ENCODE data around the gene KCNJ11. TPM values are rescaled to one million over a fixed set of nuclear protein-coding genes. Genes with fewer than 3 reads are reported as not detected.

Gene KCNJ11
- total and polyA plus RNA-seq, 2 of the 13 experiments (the other 11 are each of a cell fraction or from before 2014, with no cell fraction given): 0.38 to 1.6 TPM

DNA sequence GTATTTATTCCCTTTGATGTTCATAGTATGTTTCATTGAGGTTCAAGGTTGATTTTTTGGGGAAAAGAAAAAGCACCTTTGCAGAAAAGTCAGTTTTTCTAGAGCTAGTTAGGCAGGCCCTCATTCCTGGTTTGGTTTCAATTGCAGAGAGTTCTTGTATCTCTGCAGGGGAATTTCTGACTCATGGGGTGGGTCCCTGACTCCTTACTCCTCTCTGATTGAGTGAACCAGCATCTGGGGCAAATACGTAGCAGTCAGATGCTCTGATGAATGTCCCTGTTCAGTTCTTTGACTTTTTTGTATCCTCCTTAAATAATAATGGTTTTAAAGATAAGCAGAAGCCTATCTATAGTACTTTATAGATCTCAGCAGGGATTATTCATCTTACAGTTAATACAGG, 44.6 kb downstream of the KCNJ11 start:
- Histone ChIP-seq H2AFZ (ENCODE audit: low read length) (no peak overlapping the region), H3K4me2 (ENCODE audit: low read depth, low read length) (no peak overlapping the region), H3K4me3 (replicated peaks in 1 of 3; ENCODE audit: insufficient read depth in 1 of 3, low read depth in 2 of 3, low read length in 3 of 3) (no peak overlapping the region), H3K79me2 (ENCODE audit: insufficient read depth, low read length) (no peaks in the 10 kb centered on the region), H3K9me3 (ENCODE audit: low read length) (no peaks in the 10 kb centered on the region), H3K4me1 (ENCODE audit: insufficient read depth, low read length) (no peaks in the 10 kb centered on the region), H3K9ac (ENCODE audit: insufficient read depth, low read depth, low read length) (no peak overlapping the region), H3K36me3 (replicated peaks in 1 of 2; ENCODE audit: control insufficient read depth in 1 of 2, insufficient read depth in 2 of 2, low read length in 2 of 2) (no peaks in the 10 kb centered on the region), H4K20me1 (ENCODE audit: insufficient read depth, low read length) (no peaks in the 10 kb centered on the region), H3K27me3 (ENCODE audit: control insufficient read depth in 1 of 2, insufficient read depth in 2 of 2, low read length in 2 of 2) (no peaks in the 10 kb centered on the region; a peak in 1 of 5 replicates), H3K27ac (ENCODE audit: extremely low read length, insufficient read depth, low read length) (no peak overlapping the region)
- no peak for ATAC-seq
- in situ Hi-C loops (cut with HindIII; ENCODE audit: extremely low pct_ligation_motif_present, low pct_unique_long_range_greater_than_20kb): no loop called here
- POLR2A ChIA-PET: no interaction called here
- CTCF ChIA-PET (ENCODE audit: low intra/inter-chr PET ratio, low total read pairs): no interaction called here
- intact Hi-C loops (cut with micrococcal nuclease; ENCODE audit: unreplicated experiment): no loop called here
- WGBS (ENCODE audit: low lambda C conversion rate): 100% methylated on average over 1 of the region's 1 CpG
- no peak for DNase-seq (ENCODE audit: low spot score)
- no peak for FAIRE-seq
- TF ChIP-seq PAF1 (CRISPR knock-in tag; IDR thresholded peaks at IDR 0.05) (no peak), ZNF788 (CRISPR knock-in tag; IDR thresholded peaks at IDR 0.05; ENCODE audit: borderline replicate concordance) (no peak), ZNF451 (CRISPR knock-in tag; IDR thresholded peaks at IDR 0.05) (no peak)
- TF ChIP-seq, protein P1, sequence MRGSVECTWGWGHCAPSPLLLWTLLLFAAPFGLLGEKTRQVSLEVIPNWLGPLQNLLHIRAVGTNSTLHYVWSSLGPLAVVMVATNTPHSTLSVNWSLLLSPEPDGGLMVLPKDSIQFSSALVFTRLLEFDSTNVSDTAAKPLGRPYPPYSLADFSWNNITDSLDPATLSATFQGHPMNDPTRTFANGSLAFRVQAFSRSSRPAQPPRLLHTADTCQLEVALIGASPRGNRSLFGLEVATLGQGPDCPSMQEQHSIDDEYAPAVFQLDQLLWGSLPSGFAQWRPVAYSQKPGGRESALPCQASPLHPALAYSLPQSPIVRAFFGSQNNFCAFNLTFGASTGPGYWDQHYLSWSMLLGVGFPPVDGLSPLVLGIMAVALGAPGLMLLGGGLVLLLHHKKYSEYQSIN (CRISPR knock-in tag; IDR thresholded peaks at IDR 0.05; ENCODE audit: borderline replicate concordance): no peak
- no TSS peak for BruUV-seq (replicated peaks)

DNA sequence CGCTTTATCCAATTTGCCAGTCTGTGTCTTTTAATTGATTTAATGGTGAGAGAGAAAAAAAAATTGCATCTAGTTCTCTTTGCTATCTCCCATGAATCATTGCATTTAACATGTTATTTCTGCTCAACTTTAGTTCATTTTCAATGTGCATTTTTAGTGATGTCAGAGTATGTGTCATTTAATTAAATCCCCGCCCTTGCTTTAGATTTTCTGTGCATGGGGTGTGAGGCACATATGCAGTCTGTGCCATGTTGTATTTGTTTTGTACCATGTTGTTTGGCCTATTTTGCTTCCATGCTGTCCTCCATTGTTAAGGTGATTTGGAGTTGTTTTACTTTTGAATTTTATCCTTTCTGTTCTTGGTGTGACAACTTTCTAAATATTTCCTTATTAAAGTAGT, 45.2 kb downstream of the KCNJ11 start:
- CTCF ChIA-PET (ENCODE audit: low intra/inter-chr PET ratio, low total read pairs): no interaction called here
- BruUV-seq (replicated peaks): no TSS peak
- ATAC-seq: no peak

More for the DNA sequence above, 45.2 kb downstream of the KCNJ11 start:
- no peak for DNase-seq (ENCODE audit: low spot score)
- no peak overlapping the region for H3K27ac ChIP-seq (ENCODE audit: extremely low read length, insufficient read depth, low read length)
- H3K9ac ChIP-seq (ENCODE audit: insufficient read depth, low read depth, low read length): no peak overlapping the region
- in situ Hi-C loops (cut with HindIII; ENCODE audit: extremely low pct_ligation_motif_present, low pct_unique_long_range_greater_than_20kb) (no loop called here), intact Hi-C loops (cut with micrococcal nuclease; ENCODE audit: unreplicated experiment) (no loop called here)
- 98% methylated on average over 2 of the region's 2 CpGs for WGBS (ENCODE audit: low lambda C conversion rate)
- no peak overlapping the region for H3K4me3 ChIP-seq (replicated peaks in 1 of 3; ENCODE audit: insufficient read depth in 1 of 3, low read depth in 2 of 3, low read length in 3 of 3)
- H3K36me3 ChIP-seq (replicated peaks in 1 of 2; ENCODE audit: control insufficient read depth in 1 of 2, insufficient read depth in 2 of 2, low read length in 2 of 2): no peaks in the 10 kb centered on the region
- TF ChIP-seq GATAD2A (CRISPR knock-in tag; IDR thresholded peaks at IDR 0.05): no peak
- TF ChIP-seq ZNF350 (CRISPR knock-in tag; IDR thresholded peaks at IDR 0.05; ENCODE audit: borderline replicate concordance, low read depth): no peak
- TF ChIP-seq SIX4 (CRISPR knock-in tag; IDR thresholded peaks at IDR 0.05): no peak
- TF ChIP-seq ZNF329 (CRISPR knock-in tag; IDR thresholded peaks at IDR 0.05; ENCODE audit: low read depth): no peak
- no peak for TF ChIP-seq MXI1 (IDR thresholded peaks at IDR 0.05; ENCODE audit: borderline replicate concordance, low read depth, low read length)
- TF ChIP-seq, protein P2, sequence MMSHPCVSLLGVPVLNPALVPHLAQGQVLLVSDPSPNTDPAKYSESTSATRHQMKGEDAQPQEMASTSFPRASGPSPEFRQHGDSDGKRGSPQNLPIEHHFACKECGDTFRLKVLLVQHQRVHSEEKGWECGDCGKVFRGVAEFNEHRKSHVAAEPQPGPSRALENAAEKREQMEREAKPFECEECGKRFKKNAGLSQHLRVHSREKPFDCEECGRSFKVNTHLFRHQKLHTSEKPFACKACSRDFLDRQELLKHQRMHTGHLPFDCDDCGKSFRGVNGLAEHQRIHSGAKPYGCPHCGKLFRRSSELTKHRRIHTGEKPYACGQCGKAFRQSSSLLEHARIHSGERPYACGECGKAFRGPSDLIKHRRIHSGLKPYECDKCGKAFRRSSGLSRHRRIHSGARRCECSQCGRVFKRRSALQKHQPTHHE (CRISPR knock-in tag; IDR thresholded peaks at IDR 0.05; ENCODE audit: borderline replicate concordance): no peak
- TF ChIP-seq ZMYM3 (CRISPR knock-in tag; IDR thresholded peaks at IDR 0.05): no peak
- H3K4me2 ChIP-seq (ENCODE audit: low read depth, low read length): no peak overlapping the region
- no peaks in the 10 kb centered on the region for H3K4me1 ChIP-seq (ENCODE audit: insufficient read depth, low read length)
- no peaks in the 10 kb centered on the region for H3K9me3 ChIP-seq (ENCODE audit: low read length)
- no peak overlapping the region for H2AFZ ChIP-seq (ENCODE audit: low read length)
- H4K20me1 ChIP-seq (ENCODE audit: insufficient read depth, low read length): no peaks in the 10 kb centered on the region
- POLR2A ChIA-PET: no interaction called here
- no peak for FAIRE-seq
- H3K27me3 ChIP-seq (ENCODE audit: control insufficient read depth in 1 of 2, insufficient read depth in 2 of 2, low read length in 2 of 2): no peaks in the 10 kb centered on the region; a peak in 1 of 5 replicates
- no peaks in the 10 kb centered on the region for H3K79me2 ChIP-seq (ENCODE audit: insufficient read depth, low read length)
